NCI-H524 (cell line): ENCODE data around the gene FAM107B.
A peak's percentile ranks its signal among the peaks of the same experiment; 100 is the strongest.
"Not testable (repeated sequence)": the region's sequence is repeated elsewhere in the genome, so short reads cannot be mapped to it uniquely, and the experiment has no call there.

Experiments
- DNase-seq, 2 experiments: peaks; one replicate each; lab custom pipeline; 2025; lab: John Stamatoyannopoulos, UW

The FAM107B gene

DNA sequence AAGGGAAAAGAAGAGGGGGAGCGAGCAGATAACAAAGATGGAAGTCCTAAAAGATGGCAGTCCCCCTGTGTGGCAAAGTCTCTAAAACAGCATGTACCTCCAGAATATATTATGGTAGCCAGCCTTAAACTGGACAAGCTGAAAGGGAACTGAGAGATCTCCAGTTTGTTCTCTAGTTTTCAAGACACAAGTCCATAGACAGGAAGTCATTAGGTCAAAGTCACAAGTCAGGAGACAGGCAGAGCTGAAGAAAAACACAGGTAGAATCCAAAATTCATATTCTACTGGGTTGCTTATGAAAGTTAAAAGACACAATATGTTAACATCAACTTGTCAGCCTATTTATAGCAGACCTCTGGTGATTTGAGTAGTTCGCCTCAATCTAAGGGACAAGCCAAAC lies 38.7 kb downstream of the FAM107B start:
- no peak for DNase-seq

DNA sequence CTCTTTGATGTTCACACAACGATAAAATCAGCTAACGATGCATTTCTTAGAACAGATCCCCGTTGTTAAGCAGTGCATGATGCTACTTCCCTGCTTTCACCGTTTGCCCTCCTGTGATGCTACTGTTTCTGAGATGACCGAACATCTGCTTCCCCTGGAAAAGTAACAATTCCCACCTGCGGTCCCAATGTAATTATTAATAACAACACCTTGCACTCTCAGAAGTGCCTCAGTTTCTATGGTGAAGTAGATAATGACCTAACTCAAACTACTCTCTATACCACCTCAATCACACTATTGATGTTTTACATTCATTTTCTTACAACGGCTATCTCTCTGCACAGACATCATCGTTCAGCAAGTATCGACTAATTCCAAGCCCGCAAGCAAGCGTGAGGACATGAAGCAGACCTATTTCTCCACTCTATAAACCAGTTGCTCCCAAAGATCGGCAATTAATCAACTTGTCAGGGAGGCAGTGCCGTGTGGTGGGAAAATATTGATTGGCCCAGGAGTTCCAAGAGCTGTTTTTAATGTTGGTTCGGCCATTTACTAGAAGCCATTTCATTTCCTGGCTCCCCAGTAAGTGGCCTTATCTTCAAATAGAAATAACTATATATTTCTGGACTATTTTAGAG lies 42.7 kb downstream of the FAM107B start:
- no peak for DNase-seq

DNA sequence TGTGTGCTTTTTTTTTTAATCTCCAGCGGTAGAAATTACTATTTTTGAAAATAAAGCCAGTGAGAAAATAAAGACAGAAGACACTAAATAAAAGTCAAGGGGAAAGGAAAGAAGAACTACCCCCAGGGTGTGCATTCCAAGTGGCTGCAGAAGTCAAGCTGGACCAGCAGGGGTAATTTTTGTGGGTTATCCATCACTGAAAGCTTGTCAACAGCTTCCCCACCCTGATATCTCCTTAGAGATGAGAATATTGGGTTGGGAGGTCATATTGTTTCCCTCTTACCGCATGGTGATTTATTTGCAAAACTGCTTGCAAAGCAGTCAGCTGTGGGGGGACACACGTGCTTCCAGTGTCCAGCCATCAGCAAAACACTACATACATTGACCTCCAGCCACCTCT lies 46.4 kb downstream of the FAM107B start:
- no peak for DNase-seq

DNA sequence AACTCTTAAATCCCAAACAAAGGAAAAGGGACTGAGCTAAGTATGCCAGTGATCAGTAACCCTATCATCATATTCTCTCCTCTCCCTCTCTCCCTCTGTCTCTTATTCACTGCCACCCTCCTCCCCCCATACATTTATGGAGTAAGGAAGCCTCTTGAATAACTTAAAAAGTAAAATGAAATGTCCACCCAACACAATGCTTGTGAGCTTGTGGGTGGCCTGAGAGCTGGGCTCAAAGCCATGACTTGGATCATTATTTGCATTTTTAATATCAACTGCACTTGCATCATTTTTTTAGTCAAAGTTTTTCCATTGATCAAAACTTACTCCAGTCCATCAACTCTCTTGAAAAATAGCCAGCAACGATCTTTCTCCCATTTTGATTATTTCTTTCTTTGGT lies 46.8 kb downstream of the FAM107B start:
- DNase-seq, result no peak

DNA sequence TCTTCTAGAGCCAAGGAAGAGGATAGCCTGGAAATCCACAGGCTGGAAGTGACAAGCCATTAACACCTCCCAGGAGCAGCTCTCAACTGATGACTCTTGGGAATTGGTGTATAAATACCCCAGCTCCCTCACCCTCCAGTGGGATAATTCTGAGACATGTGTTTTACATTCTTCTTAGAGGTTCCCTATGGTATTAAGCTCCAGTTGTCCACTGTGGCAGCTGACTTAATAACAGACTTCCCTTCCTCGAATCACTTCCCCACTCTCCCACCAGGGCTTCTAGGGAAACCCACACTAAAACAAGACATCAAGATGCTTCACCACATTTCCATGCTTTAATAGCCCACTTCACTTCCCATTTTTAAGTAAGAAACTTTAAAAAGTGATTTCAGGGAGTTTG lies 47.2 kb downstream of the FAM107B start:
- DNase-seq, result no peak

DNA sequence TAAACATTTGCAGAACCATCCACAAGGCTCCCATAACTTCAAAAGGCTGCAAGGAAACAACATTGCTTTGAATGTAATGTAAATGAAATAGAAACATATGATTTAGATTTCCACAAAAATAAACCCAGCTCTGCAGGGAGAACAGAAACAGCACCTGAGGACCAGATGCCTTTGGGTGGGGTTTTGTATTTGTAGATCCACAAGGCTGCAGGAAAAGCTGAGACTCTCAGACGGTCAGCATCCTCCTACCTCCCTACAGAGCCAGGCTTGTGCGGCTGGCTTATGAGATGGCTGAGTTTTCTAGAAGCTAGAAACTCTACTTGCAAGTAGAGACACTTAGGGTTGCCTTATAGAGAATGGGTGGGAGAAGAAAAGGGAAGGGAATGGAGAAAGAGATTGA lies 49.8 kb downstream of the FAM107B start:
- DNase-seq, result no peak

DNA sequence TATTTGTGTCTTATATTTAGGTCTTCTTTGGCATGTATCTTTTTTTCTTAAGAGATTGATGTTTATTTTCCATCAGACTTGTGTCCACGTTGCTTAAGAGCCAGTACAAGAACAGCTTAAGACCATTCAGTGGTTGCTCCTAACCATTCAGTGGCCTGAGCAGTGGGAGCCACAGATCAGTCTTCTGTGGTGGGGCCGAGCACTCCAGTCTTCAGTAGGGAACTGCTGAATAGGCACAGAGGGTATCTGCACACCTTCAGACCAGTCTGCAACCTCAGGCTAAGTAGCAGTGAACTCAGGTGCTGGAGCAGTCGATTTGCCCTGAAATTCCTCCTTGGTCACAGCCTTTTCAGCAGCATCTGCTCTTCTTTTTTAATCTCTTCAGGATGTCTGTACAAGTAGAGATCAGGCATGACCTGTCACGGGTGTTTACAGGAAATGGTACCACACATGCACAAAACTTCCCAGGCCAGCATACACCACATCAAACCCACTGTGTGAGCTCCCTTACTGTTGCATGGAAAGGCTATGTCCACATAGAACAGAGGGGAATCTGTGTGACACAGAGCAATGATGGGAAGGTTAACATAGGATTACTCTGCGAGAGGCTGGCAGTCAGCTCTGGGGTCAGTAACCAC lies 51.5 kb downstream of the FAM107B start:
- no peak for DNase-seq

DNA sequence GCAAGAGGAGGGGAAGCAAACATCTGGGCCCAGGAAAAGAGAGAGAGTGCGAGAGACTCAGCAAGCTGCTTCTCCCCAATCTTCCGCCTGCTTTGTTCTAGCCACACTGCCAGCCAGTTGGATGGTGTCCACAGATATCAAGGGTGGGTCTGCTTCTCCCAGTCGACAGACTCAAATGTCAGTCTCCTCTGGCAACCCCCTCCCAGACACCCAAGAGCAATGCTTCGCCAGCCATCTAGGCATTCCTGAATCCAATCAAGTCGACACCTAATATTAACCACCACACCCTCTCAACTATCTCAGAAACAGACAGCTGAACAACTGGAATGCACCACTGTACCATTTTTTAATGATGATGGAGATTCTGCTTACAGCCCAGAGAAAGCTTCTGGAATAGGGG lies 57.1 kb downstream of the FAM107B start:
- no peak for DNase-seq

DNA sequence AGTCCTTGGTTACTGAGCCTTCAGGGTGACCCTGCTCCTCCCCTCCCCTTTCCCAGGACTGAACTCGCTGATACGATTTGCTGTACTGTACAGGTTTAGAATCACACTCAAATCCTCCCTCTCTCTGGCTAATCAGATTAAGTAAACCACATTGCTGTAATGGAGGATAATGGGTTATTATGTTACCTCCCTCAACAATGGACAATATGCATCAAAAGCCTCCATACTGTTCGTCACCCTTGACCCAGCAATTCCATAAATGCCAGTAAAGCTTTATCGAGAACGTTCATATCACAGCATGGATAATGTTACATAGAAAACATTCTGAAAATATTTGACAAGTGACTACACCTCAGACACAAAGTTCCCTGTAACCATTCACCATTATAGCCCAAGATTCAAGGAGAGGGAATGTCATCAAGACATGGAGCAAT lies 61.7 kb downstream of the FAM107B start:
- DNase-seq, result peak; percentile 34 to 61

DNA sequence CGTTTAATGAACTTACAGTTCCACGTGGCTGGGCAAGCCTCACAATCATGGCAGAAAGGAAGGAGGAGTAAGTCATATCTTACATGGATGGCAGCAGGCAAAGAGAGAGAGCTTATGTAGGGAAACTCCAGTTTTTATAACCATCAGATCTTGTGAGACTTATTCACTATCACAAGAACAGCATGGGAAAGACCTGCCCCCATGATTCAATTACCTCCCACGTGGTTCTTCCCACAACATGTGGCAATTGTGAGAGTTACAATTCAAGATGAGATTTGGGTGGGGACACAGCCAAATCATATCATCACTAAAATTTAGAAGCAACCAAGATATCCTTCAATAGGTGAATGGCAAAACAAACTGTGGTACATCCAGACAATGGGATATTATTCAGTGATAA lies 65.4 kb downstream of the FAM107B start:
- DNase-seq, result not testable (repeated sequence)

DNA sequence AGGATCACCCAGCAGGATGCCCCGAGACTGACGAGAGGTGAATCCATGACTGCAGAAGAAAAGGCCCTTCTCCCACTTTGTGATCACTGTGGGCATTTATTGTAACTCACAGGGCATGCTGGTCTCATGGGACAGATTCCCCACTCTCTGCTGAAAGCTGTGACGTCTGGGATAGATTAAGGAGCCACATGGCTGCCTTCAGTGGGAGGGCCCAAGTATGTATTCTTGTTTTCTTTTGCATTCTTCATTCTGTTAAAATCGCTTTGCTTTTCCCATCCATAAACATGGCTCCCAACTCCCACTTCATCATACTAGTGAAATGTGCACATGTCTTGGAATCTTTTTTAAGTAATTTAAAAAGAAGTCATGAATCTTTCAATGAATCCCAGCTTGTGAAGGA lies 67.2 kb downstream of the FAM107B start:
- no peak for DNase-seq

DNA sequence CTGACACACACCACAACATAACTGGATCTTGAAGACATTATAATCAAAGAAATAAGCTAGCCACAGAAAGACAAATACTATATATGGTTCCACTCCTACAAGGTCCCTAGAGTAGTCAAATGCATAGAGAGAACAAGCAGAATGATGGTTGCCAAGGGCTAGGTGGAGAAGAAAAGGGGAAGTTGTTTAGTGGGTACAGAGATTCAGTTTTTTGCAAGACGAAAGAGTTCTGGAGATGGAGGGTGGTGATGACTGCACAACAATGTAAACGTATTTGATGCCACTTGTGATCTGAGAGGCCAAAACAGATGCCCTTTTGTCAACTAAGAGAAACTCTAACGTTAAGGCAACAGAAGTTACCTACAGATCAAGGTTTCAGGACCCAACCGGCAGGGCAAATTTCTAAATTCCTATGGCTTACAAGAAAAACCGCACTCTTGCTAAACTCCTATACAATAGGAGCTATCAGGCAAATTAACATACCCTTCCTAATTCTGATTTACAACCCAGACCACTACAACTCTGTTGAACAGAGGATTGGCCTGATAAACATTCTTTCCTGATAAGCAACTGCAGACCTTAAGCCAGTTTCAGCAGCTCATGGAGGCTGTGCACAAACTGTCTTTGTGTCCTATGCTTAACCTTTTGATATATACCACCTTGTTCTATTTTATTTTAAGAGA lies 69.0 kb downstream of the FAM107B start:
- DNase-seq, result no peak

DNA sequence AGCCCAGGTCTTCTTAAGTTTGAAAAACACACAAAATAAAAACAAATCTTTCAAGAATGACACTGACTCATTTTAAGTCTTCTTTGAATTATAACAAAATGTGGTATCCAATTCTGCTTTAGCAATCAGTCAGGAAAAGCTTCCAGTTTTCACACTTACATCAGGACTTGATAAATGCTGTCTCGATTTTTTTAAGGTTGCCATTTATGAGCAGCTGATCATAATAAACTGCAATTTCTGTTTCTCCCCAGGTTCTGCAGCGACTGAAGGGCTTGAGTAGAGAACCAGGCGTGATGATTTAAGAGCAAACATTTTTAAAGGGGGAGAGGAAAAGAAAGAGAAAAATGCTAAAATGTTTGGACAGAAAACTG lies 71.1 kb downstream of the FAM107B start:
- DNase-seq, result no peak

DNA sequence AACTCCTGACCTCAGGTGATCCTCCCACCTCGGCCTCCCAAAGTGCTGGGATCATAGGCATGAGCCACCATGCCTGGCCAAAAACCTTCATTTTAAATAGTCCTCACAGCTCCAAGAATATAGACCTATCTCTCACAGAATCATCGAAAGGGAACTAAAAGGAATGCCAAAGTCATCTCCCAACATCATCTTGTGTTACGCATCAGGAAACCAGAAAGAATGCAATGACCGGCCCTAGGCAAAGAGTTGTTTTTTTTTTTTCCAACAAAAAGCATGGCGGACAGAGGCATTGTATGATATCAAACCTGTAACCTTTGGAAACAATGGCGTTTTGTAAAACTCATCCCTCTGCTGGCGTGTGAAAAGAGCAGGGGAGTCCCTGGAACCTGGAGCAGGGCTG lies 73.2 kb downstream of the FAM107B start:
- no peak for DNase-seq

DNA sequence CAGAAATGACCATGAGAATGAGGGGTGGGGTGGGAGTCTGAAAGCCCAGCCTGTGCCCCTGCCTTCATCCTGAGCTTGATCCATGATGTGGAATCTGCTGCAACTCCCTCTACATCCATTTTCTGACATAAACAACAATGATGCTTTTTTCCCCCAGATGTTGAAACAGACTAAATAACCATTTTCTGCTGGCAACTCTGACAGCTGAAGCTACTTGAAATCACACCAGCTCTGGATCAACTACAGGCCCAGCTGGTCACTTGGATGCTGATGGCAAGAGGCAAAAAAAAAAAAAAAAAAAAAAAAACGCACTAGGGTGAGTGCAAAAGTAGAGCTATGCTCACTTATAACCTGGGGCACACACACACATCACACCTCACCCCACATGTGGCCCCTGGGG lies 74.2 kb downstream of the FAM107B start:
- DNase-seq, result no peak

DNA sequence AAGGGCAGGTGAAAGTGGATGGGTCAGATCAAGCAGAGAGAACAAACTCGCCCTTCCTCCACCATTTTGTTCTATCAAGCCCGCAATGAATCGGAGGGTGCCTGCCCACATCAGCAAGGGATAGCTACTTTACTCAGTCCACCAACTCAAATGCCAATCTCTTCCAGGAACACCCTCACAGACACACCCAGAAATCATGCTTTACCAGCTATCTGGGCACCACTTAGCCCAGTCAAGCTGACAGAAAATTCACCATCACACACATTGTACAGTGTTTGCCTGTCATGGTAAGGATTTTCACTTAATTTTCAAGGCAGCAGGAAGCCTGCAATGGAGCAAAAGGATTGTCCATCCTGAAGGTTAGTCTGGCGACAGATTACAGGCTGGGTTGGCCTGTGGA lies 75.2 kb downstream of the FAM107B start:
- no peak for DNase-seq

DNA sequence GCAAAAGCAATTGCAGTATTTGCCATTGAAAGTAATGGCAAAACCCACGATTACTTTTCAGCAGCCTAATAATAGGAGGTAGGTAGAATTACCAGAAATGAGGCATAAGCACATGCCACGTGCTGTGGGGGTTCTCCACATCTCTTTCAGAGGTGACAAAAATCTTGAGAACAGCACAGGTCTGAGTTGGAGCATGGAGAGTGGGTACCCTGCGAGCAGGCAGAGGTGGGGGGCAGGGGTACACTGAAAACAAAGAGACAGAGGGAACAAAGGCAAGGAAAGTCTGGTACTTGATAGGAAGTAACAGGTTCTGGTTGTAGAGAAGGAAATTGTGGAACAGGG lies 75.9 kb downstream of the FAM107B start:
- DNase-seq, result no peak

DNA sequence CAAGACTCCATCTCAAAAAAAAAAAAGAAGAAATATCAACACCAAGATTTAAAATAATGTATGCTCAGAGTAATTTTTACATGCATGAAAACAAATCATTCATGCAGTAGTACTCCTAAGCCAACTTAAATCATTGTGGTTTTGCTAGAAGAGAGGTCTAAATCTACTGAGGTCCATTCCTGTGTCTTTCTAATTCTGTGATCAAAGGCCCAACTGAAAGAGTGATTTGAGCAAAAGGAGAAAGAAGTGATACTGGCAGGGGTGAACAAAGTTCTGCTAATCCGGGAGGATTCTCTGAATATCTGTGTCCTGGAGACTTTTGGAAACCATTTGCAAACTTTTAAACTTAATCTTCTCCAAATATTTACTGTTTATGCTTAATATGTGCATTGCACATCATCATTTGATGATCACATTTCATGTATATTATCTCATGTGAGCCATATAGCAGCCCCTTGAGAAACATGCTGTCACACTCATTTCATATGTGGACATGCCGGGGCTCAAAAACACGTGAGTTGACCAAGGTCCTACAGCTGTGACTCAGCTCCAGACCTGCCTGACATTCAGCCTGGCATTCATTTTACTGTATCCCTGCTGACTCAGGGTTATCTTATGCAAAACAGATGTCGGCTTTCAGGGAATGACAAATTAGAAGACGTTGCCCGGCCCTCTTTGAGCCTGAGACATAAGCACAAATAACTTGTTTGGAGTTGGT lies 76.4 kb downstream of the FAM107B start:
- no peak for DNase-seq

DNA sequence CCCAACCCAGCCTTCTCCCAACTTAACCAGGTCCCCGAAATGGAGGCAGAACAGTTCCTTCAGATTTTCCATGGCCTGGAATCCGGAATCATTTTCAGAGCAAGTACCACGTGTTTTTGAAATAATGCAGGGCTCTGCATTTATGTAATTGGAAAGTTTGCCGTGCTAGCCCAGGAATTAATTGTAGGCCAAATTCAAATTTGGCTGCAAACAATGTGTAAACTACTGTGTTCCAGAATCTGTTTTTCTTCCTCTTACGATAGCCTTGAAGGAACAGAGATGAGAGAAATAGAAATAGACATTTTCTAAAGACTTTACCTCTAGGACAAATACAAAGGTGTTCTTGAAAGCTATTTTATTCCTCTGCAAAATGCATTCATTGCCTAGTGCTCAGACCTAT lies 77.4 kb downstream of the FAM107B start:
- DNase-seq, result no peak

DNA sequence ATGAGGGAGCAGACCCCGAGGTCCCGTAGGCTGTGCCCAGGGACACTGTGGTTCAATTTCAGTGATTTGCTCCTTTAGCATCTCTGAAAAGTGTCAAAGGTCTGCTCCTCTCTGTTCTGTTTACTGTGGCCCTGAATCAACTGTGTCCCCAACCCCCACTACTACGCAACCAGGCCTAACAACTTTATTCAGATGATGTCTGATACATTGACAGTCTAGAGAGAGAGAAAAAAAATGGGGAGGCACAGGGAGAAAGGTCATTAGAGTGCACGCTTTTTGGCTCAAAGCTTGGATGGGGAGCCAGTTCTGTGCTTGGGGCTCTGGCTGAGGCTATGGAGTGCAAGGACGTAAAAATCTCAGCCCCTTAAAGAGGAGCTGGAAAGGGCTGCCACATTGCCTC lies 77.9 kb downstream of the FAM107B start:
- DNase-seq, result no peak

DNA sequence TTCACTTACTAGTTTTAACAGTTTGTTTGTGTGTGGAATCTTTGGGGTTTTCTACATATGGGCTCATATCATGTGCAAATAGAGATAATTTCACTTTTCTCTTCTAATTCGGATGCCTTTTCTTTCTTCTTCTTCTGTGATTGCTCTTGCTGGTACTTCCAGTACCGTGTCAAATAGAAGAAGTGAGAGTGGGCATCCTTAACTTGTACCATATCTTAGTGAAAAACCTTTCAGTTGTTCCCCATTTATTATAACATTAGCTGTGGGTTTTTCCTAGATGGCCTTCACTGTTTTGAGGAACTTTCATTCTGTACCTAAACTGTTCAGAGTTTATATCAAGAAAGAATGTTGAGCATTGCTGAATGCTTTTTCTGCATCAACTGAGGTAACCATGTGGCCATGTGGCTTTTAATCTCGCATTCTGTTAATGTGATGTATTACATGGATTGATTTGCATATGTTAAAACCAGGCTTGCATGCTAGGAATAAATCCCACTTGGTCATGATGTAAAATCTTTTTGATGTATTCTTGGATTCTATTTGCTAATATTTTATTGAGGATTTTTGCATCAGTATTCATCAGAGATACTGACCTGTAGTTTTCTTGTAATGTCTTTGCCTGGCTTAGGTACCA lies 78.7 kb downstream of the FAM107B start:
- no peak for DNase-seq

DNA sequence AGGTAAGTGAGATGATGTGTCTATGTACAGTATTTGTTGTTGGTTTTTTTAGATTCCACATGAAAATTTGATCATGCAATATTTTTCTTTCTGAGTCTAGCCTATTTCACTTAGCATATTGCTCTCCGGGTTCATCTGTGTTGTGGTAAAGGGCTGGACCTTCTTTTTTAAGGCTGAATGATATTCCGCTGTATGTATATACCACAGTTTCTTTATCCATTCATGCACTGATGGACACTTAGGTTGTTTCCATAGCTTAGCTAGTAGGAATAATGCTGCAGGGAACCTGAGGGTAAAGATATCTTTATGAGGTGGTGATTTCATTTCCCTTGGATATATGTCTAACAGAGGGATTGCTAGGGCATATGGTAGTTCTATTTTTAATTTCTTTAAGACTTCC lies 80.8 kb downstream of the FAM107B start:
- DNase-seq, result no peak
